ENCODE results near the gene PIKFYVE. TPM values are rescaled to one million over a fixed set of nuclear protein-coding genes. Genes with fewer than 3 reads are reported as not detected.

The PIKFYVE gene
- total and polyA plus RNA-seq, 2 of the 8 experiments (the other 6 are each of a cell fraction or from before 2014, with no cell fraction given), result 8.8 to 33.5 TPM

- TF ChIP-seq E2F6 (IDR thresholded peaks at IDR 0.05) (no peak), USF2 (IDR thresholded peaks at IDR 0.05; ENCODE audit: low read length) (no peak), NANOG (IDR thresholded peaks at IDR 0.05; ENCODE audit: insufficient read depth, low read depth, low read length, poor library complexity, severe bottlenecking) (no peak), CTBP2 (IDR thresholded peaks at IDR 0.05; ENCODE audit: borderline replicate concordance, insufficient read depth, insufficient read length, low read length) (no peak), NRF1 (IDR thresholded peaks at IDR 0.05; ENCODE audit: low read depth, low read length) (no peak), SP2 (IDR thresholded peaks at IDR 0.05; ENCODE audit: low read length) (no peak), HDAC6 (IDR thresholded peaks at IDR 0.05; ENCODE audit: low read depth, low read length) (no peak), EZH2 (IDR thresholded peaks at IDR 0.05; ENCODE audit: low read depth, low read length, severe bottlenecking) (no peak)
Observed at GRCh38 chr2:208280933-208281332, 14.9 kb downstream of the PIKFYVE start (continued).
